Measurements from ENCODE around the gene KIAA1217.

KIAA1217 gene

GRCh38 chr10:24378126-24378920 is 169.4 kb downstream of the KIAA1217 start:
- DNase-seq: no peak

- DNase-seq: no peak
Measured at GRCh38 chr10:24381235-24382010, 172.5 kb downstream of the KIAA1217 start.

DNA sequence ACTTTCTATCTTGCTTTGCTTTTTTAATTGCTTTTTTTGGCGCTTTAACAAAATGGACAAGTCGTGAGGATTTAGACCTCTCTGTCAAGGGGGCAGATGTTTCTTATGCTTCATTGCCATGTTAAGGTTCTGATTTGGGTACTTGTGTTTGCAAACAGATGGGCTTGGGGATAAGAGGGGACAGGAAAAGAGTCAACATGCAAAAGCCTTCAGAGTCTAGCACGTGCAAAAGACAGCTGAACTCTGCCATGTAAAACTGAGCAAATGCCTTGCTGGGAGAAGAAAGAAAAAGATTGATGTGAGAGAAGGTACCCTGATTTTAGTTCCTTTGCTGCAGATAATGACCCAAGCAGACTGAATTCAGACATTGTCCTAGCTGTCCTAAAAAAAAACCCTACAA is 173.1 kb downstream of the KIAA1217 start:
- DNase-seq: no peak

GRCh38 chr10:24382596-24382978 is 173.6 kb downstream of the KIAA1217 start:
- no peak for DNase-seq

GRCh38 chr10:24382979-24383663 is 174.2 kb downstream of the KIAA1217 start:
- DNase-seq: no peak

DNA sequence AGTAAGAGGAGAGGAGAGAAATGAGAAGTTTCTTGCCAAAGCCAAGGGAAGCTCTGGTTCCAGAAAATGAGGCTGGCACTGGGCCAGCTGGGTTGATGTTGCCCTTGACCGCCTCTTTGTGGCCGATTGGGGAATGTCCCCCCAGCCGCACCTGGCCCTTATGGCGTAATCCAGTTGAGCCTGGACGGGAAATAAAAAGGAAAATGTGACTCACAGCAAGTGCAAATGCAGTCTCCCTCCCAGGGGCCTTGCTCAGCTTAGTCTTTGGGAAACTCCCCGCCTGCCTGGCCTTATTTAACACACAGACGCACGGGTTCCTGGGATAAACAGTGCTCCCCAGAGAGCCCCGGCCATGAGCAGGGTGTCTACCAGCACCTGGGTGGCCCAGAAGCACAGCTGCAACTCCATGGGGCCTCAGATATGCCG is 174.8 kb downstream of the KIAA1217 start:
- no peak for DNase-seq

GRCh38 chr10:24384954-24385353 is 176.0 kb downstream of the KIAA1217 start:
- DNase-seq: no peak

DNA sequence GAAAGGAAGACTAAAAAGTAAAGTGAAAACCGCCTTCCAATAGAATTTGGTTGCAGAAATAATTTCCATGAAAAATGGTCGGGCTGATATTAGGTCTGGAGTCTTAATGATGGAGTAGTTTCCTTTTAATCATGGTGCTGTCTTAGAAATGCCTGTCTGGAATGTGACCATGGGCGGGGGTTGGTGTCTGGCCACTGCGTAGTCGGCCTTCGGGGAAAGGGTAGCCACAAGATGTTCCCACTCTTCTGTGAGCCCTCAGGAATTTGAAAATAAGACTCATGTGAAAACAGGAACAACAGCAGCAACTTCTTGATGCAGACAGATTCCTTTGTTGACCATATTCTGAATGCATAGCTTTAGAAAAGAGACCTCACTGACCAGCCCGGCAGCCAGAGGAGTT is 176.8 kb downstream of the KIAA1217 start:
- no peak for DNase-seq

DNA sequence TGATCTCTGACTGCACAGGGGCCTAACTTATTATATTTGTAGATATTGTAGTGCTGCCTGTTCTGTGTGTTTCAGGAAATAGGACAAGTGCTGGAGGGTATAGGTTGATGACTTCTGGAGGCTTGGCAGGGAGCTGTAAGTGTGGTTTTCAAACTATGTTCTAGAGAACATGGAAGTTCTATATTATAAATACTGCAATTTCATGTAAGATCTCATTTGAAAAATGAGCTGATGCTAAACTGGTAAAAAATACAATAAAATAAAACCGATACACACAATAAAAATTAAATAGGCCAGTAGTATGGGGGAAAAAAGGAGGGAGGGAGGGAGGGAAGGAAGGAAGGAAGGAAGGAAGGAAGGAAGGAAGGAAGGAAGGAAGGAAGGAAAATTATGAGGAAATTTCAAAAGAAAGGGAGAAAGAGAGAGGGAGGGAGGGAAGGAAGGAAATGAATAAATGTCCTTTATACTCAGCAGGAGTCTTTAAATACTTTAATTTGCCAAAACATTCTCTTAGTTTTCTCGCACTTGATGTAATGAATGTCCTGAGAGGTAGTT is 181.3 kb downstream of the KIAA1217 start:
- no peak for DNase-seq

DNA sequence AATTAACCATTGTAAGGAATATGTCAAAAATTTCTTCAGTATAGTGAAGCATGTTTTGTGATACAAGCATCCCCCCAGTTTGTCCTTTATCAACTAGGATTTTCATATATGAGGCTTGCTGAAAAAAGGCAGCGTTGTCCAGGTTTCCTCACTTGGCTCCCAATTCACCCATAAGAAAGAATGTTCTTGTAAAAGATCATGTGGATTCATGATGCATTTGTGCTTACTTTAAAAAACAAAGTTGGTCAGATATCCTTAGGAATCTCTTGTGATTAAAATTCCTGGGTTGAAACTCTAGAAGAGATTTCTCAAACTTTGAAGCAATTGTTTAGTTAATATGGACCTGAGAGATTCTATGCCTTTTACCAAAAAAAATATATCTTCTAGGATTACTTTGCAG is 181.8 kb downstream of the KIAA1217 start:
- no peak for DNase-seq

DNA sequence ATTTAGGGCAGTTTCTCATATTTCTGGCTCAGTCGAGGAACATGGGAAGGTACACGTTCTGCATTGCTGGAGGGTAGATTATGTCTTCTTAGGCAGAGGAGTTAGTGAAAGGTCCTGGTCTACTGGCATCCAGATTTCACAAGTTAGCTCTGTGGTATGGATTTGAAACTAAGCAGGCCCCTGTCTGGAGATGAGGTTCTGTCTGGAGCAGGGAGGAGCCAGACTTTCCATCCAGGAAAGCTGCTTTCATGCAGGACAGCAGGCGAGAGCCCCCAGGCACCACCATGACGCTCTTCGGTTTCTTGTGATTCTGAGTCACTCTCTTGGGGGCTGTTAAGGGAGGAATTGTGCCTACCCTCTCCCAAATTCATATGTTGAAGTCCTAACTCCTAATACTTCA is 184.3 kb downstream of the KIAA1217 start:
- no peak for DNase-seq

GRCh38 chr10:24394461-24395190 is 185.7 kb downstream of the KIAA1217 start:
- DNase-seq: no peak

DNA sequence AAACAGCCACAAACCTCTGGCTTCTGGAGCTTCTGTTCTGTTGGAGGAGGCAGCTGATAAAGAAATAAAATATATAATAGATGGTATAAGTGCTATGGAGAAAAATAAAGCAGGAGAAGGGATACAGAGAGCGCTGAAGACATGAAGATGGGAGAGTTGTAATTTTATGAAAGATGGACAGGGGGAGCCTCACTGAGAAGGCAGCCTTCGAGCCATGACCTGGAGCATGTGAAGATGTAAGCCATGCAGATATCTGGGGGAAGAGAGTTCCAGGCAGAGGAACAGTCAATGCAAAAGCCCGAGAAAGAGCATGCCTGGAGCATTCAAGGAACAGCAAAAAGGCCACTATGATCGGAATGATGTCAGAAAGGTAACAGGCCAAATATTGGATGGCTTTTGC is 187.5 kb downstream of the KIAA1217 start:
- no peak for DNase-seq

GRCh38 chr10:24397662-24398061 is 188.7 kb downstream of the KIAA1217 start:
- DNase-seq: no peak

DNA sequence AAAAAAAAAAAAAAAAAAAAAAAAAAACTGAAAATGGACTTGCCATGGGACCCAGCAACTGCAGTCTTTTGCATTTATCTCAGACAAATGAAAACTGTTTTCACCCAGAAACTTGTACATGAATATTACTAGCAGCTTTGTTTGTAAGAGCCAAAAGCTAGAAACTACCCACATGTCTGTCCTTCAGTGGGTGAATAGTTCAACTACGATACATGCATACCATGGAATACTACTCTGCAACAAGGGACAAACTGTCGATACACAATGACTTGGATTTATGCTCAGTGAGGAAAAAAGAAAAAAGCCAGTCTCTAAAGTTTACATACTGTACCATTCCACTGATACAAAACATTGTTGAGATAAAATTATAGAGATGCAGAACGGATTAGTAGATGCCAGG is 195.6 kb downstream of the KIAA1217 start:
- DNase-seq: no peak

GRCh38 chr10:24405635-24406034 is 196.7 kb downstream of the KIAA1217 start:
- DNase-seq: no peak

- no peak for DNase-seq
Measured at GRCh38 chr10:24406809-24407483, 198.0 kb downstream of the KIAA1217 start.

DNA sequence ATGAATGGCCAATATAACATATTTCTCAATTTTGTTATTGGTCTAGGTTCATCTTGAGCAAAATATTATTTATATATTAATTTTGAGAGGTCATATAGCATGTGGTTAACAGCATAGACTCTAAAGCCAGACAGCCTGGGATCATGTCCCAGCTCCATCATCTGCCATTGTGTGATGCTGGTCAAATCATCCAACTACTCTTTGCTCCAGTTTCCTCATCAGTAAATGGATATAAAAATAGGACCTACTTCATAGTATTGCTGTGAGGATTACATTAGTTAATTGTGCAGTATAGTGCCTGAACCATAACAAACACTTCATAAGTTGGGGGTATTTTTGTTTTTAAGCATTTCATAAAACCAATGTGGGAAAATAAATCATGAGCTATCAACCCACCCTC is 199.0 kb downstream of the KIAA1217 start:
- no peak for DNase-seq

DNA sequence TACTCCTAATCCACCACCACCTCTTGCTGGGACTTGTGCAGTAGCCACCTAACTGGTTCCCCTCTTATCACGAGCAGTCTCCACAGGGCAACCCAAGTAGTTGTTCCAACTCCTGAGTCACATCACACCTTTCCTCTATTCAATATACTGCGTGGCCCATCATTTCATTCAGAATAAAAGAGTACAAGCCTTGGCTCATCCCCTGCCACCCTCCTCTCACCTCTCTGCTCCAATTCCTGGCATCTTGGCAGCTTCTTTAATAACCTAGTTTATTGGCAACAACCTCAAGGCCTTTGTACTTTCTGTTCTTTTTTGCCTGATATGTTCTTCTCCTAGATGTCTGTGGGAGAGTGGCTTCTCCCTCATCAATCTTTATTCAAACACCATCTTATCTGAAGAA is 199.4 kb downstream of the KIAA1217 start:
- DNase-seq: no peak

DNA sequence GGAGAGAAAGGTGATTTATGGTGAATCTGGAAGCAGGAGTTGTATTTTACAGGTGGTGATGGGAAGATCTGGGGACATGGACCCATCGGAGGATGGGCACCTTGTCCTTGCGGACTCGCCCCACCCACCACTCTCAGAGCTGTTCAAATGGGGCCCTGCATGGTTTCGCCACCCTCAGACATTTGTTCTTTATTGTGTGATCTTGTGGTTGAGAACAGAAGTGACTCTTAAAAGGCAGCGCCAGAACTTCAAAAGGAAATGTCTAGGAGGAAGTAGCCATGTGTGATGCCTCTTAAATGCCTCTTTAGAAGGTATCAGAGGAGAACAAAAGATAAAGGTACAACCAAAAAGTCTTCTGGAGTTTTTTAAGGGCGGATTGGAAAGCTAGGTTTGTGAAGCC is 205.7 kb downstream of the KIAA1217 start:
- no peak for DNase-seq

DNA sequence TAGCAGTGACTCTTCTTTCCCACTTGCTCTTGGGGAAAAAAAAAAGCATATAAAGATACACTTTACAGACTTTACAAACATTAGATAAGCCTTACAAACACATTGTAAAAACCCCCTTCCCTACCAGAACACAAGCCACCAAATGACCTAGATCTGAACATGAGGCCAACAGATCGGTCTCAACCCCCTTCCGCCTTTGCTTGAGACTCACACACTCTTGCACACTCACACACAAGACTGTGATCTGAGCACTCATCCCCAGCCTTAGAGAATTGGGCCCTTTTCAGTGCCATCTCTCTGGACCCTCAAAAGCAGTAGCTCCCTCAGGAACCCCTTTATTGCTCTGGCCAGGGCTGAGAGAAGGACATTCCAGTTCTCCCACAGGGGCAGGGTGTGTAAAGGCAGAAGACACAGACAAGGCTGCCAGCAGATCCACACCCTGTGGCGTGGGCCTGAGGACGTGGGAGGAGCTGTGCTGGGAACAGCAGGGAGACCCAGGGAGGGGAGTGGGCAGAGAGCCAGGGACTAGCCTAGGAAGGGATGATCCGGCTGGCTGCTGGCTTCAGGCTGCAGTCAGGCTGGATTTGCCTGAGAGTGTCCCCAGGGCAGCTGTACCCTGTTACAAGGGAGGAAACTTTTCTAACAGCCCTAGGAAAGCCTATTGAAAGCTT is 206.7 kb downstream of the KIAA1217 start:
- DNase-seq: no peak

DNA sequence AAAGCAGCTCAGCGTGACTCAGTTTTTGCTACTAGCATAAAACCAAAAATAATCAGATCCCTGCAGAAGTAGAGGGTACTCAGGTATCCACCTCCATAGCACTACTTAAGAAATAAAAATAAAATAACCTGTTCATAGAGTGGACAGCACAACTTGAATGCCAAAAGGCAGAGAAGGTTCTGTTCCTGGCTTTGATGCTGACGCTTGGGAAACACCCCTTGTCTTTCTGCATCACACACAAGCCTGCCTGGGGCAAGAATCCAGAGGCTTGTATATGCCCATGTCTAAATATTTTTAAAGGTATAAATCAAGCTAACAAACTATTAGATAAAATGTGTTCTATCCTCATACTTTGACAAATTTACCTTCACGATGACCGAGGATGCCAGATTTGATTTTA is 207.3 kb downstream of the KIAA1217 start:
- DNase-seq: no peak

Data from activated CD8-positive, alpha-beta memory T cell treated with anti-CD3 and anti-CD28 coated beads, Interleukin-2, amount 50 U/mL, for 4 hours (primary cell).